GM19372 (cell line): ENCODE results near the gene MS4A4E.
"Not testable (repeated sequence)": the region's sequence is repeated elsewhere in the genome, so short reads cannot be mapped to it uniquely, and the experiment has no call there.

ENCODE experiments used
- ATAC-seq: cut with Tn5 transposase; IDR thresholded peaks from one replicate; pipeline ENCODE4 v1.9.1; 2021; ENCODE audit warnings: mild to moderate bottlenecking, low read depth, moderate library complexity; ENCODE audit not compliant: unreplicated experiment

MS4A4E gene

GRCh38 chr11:60182541-60183330, 60.2 kb downstream of the MS4A4E start, which contains the start of gene MS4A6A:
Gene MS4A6A (minus strand): TSS chr11:60183083. CDS start chr11:60181727, 1,356 bp downstream.
- ATAC-seq: no peak

GRCh38 chr11:60175860-60176275, 67.1 kb downstream of the MS4A4E start:
- ATAC-seq: no peak

DNA sequence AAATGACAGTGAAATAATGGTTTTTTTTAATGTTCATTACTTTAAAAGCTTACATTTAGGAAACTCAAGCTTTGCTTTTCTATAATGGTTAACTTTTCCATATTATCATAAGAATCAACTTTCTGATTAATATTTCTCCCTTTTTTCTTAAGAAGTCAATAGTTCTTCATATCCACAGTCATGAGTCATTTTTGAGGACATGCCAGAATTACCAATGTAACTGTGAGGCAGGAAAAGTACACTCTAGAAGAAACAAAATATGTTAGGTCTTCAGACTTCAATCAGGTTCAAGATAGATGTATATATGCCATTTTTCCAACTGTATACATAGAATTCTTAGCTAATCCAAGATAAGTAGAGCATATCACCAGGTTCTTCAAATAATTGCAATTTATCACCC, 70.9 kb downstream of the MS4A4E start:
- ATAC-seq: no peak

- no peak for ATAC-seq
These were observed 72.4 kb downstream of the MS4A4E start for GRCh38 chr11:60170566-60170965.

GRCh38 chr11:60169264-60169915, 73.5 kb downstream of the MS4A4E start:
- ATAC-seq: no peak

DNA sequence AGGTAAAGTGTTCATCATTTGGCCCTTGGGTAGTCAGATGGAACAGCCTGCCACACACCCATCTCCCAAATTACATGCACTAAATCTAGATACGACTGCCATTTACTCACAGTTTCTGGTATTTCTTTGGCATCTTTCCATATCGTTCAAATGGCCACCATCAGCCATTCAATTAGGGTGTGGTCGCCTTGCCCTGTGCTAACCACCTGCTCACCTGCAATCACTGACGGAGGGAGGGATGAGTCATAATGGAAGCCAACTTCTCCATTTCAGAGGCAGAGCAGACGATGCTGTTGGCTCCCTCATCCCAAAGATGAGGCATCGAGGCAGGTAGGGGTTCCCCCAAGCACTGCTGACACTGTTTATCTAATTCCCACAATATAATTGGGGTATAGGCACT, 74.6 kb downstream of the MS4A4E start:
- no peak for ATAC-seq

DNA sequence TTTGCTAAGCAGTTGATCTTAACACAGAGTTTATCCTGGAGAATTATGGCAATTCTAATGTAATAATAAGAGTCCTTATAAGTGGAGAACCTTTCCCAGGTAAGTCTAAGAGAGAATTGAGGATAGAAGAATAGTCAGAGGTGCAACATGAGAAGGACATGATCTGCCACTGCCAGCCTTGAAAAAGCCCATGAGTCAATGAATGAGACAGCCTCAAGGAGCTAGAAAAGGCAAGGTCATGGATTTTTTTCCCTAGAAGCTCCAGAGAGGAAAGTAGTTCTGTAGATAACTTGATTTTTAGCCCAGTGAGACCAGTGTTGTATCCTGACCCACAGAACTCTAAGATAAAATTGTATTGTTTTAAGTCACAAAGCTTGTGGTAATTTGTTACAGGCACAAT, 77.0 kb downstream of the MS4A4E start:
- no peak for ATAC-seq

DNA sequence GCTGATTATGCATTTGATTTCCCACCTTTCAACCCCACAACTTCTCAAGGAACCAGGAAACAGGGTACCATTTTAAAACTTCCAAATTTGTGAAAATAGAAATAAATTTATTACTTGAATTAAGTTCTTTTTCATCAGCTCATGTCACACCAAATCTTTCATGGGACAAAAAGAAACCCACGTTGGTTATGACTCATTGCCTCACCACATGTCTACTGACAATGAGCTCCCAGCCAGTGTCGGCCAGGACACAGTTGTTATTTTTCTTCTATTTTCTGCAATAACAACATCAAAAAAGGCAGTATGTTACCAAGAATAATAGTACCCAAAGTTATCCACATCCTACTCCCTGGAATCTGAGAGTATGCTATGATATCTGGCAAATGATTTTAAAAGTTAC, 77.4 kb downstream of the MS4A4E start:
- no peak for ATAC-seq

GRCh38 chr11:60164550-60165075, 78.3 kb downstream of the MS4A4E start:
- ATAC-seq: no peak

GRCh38 chr11:60161766-60162165, 81.2 kb downstream of the MS4A4E start:
- no peak for ATAC-seq

- ATAC-seq: no peak
These were observed 81.8 kb downstream of the MS4A4E start for GRCh38 chr11:60161107-60161506.

GRCh38 chr11:60159868-60160267, 83.1 kb downstream of the MS4A4E start:
- no peak for ATAC-seq

DNA sequence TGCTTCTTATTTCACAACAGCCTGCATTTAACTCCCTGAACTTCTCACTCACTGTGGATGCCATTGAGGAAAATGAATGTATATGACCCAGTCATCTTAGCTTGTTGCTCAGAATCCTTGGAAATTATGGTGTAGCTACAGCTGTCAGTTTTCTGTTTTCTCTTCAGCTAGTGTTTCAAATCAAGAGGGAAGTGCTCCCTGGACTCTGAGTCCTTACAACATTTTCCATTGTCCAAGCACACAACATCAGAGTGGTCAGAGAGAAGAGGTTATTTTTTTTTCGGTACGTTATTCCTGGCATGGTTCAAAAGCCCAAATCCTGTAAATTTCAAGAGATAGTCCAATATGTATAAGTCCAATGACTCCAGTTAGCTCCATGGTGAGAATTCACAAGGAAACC, 83.7 kb downstream of the MS4A4E start:
- ATAC-seq: no peak

DNA sequence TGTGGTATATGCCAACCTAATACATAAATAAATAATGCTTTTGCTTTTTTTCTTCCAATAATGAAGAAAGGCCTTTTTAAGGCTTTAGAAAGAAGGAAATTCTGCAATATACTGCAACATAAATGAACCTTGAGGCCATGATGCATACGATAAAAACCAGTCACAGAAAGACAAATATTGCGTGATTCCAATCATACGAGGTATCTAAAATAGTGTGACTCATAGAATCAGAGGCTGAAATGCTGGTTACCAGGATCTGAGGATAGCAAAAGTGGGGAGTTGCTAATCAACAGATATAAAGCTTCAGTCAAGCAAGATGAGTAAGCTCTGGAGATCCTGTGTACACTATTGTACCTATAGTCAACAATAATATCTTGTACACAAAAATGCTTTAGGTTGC, 84.3 kb downstream of the MS4A4E start:
- no peak for ATAC-seq

DNA sequence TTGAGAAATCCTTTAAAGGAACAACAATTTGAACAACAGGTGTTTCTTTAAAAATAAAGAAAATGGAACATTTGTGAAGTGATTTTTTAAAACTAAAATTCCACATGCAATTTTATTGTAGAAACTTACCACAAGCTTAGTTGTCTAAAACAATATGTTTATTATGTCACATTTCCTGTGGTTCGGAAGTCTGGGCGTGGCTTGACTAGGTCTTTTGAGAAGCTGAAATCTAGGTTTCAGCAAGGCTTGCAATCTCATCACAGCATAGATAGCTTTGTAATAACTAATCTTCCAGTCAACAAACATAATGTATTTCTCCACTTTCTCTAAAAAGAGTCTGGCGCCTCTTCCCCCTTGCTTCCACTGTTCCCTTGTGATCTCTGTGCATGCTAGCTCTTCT, 87.0 kb downstream of the MS4A4E start:
- ATAC-seq: no peak

DNA sequence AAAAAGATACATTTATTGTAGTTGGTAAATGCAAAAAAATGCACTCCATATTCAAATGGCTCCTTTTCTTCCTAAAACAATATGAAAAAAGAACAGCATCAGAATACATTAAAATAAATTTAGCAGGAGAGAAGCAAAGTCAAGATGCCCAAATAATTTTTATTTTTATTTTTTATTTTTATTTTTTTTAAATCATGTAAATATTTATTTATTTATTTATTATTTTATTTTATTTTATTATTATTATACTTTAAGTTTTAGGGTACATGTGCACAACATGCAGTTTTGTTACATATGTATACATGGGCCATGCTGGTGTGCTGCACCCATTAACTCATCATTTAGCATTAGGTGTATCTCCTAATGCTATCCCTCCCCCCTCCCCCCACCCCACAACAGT, 90.2 kb downstream of the MS4A4E start:
- not testable (repeated sequence) for ATAC-seq

DNA sequence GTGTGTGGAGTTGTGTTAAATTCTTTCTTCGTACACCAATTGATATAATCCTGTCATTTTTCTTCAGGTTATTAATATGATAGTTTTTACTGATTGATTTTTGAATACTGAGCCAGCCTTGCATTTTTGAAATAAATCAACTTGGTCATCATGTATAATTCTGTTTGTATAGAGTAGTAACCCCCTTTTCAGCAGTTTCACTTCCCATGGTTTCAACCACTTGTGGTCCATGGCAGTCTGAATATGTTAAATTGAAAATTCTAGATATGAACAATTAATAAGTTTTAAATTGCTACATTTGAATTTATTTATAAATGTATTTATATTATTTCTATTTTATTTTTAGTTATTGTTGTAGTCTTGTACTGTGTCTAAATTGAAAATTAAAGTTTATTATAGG, 92.7 kb downstream of the MS4A4E start:
- ATAC-seq: no peak
